H1 (cell line): ENCODE data around the gene TMEM169. TPM values are rescaled to one million over a fixed set of nuclear protein-coding genes. Genes with fewer than 3 reads are reported as not detected.

Experiments
- KDM1A ChIP-seq: fragments of 200-600, 300-600 bp; sonication (generic); IDR thresholded peaks from 2 replicates; pipeline ENCODE4 v1.7.1; 2016; ENCODE audit warnings: mild to moderate bottlenecking, low read length, borderline replicate concordance
- polyA plus RNA-seq, 7 experiments: library from polyadenylated mRNA; depleted of rRNA in 3 of 7; stranded (reverse) in 5 of 7; unstranded in 2 of 7; fragments of >200 nt in 5 of 7; fragments of 200-250 nt in 2 of 7; gene quantifications; 1 replicate in 5 of 7; 2 replicates in 1 of 7; 4 replicates in 1 of 7; pipeline versions ENCODE4 v1.2.1 to v1.2.3, GENCODE V29; 2011 to 2013; ENCODE audit warnings: missing spikeins in 2 of 7, mixed read lengths in 2 of 7
- total RNA-seq: library from RNA; stranded (reverse); fragmentation: NEBNext Ultra II Directional; extraction: Animal tissue kit (Norgen Biotek cat#: 25700); gene quantifications from 2 replicates; pipeline ENCODE4 v1.2.1, GENCODE V29; 2021

The TMEM169 gene
- total and polyA plus RNA-seq, 2 of the 8 experiments (the other 6 are each of a cell fraction or from before 2014, with no cell fraction given), result 0.41 to 2.4 TPM

DNA sequence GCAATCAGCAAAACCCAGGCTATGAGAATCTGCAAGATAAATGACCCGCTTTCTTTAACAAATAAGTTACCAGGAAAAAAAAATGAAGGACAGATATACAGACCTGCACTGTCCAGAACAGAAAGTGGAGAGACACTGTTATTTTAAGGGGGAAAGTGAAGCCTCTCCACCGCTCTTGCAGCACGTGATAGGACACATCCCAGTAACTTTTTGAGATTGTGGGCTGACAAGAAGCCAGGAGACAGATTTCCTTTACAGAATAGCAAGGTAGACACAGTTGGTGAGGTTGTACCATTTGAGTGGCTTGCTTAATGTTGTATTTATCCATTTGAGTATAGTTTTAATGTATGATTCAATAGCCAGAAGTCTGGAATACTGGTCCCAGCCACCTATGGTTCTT lies 13.0 kb downstream of the TMEM169 start (continued):
- no peak for TF ChIP-seq KDM1A
